DND-41 (cell line): ENCODE data around the gene PGRMC2.

ENCODE experiments used
- ATAC-seq: fragments of 200-7000 bp; cut with Tn5 transposase; 3 replicates; pipeline ENCODE4 v1.9.1; 2021; ENCODE audit warnings: low read depth; ENCODE audit not compliant: insufficient read depth
- DNase-seq: peaks from one replicate; pipeline ENCODE4 v3.0.0-alpha.2; 2020
- H2AFZ ChIP-seq: 2 replicates; pipeline ENCODE4 v1.6.0; 2012; ENCODE audit warnings: low read depth, low read length
- H3K27ac ChIP-seq: 2 replicates; pipeline ENCODE4 v1.5.1; 2012; ENCODE audit warnings: low read length, inconsistent platforms
- H3K27me3 ChIP-seq: fragments of 200-600 bp; sonication (generic); 2 replicates; pipeline ENCODE4 v1.6.0; 2012; ENCODE audit warnings: low read length, mild to moderate bottlenecking, inconsistent platforms; ENCODE audit not compliant: insufficient read depth, poor library complexity
- H3K36me3 ChIP-seq: 2 replicates; pipeline ENCODE4 v1.5.1; 2012; ENCODE audit warnings: low read length, inconsistent platforms; ENCODE audit not compliant: insufficient read depth
- H3K4me1 ChIP-seq: 2 replicates; pipeline ENCODE4 v1.5.1; 2012; ENCODE audit warnings: mild to moderate bottlenecking, low read length; ENCODE audit not compliant: insufficient read depth
- H3K4me2 ChIP-seq: 2 replicates; pipeline ENCODE4 v1.6.0; 2012; ENCODE audit warnings: mild to moderate bottlenecking, moderate library complexity, low read length, inconsistent platforms; ENCODE audit not compliant: insufficient read depth
- H3K4me3 ChIP-seq, 2 experiments: fragments of 200-600 bp in 1 of 2; shearing (Covaris generic) in 1 of 2; 2 replicates each; pipeline ENCODE4 v1.5.1; 2012 to 2016; ENCODE audit warnings: inconsistent platforms in 2 of 2, low read length in 2 of 2, mild to moderate bottlenecking in 2 of 2, low read depth in 1 of 2, moderate library complexity in 1 of 2
- H3K79me2 ChIP-seq: 2 replicates; pipeline ENCODE4 v1.6.0; 2012; ENCODE audit warnings: low read length, inconsistent platforms; ENCODE audit not compliant: insufficient read depth
- H3K9ac ChIP-seq: 2 replicates; pipeline ENCODE4 v1.6.0; 2012; ENCODE audit warnings: low read depth, mild to moderate bottlenecking, inconsistent platforms, low read length, moderate library complexity
- H3K9me3 ChIP-seq: 2 replicates; pipeline ENCODE4 v1.5.1; 2012; ENCODE audit warnings: low read length, moderate library complexity, mild to moderate bottlenecking, inconsistent platforms; ENCODE audit not compliant: insufficient read depth, severe bottlenecking
- H4K20me1 ChIP-seq: 2 replicates; pipeline ENCODE4 v1.6.0; 2012; ENCODE audit warnings: low read length; ENCODE audit not compliant: insufficient read depth
- CTCF ChIP-seq: IDR thresholded peaks from 2 replicates; pipeline ENCODE4 v1.5.1; 2012; ENCODE audit warnings: borderline replicate concordance, low read length, moderate library complexity, mild to moderate bottlenecking; ENCODE audit not compliant: poor library complexity, severe bottlenecking; ENCODE audit errors: extremely low read depth
- EZH2 ChIP-seq: IDR thresholded peaks from 3 replicates; pipeline ENCODE4 v1.6.1; 2012; ENCODE audit warnings: borderline replicate concordance, low read depth, mild to moderate bottlenecking, moderate library complexity, low read length, inconsistent platforms; ENCODE audit not compliant: severe bottlenecking

Gene PGRMC2

DNA sequence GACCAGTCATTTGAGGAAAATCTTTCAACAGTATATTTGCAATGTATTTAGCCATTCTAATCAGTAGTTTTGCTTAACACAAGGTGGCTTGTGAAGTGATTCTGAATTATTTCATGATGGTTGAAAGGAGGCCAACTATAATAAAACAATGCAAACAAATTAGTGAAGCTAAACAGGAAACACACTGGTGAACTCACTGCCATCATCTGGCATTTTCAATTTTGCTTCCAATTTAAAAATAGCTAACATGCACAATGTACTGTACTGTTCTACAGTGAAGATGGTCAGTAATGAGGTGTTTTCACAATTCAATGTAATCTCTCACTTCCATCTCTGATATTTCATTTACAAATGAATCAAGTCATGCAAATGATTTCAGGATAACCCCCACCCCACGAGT, 31.1 kb downstream of the PGRMC2 start:
- no peak overlapping the region for H3K4me2 ChIP-seq
- no peak overlapping the region for H3K9ac ChIP-seq
- no peak for ATAC-seq

DNA sequence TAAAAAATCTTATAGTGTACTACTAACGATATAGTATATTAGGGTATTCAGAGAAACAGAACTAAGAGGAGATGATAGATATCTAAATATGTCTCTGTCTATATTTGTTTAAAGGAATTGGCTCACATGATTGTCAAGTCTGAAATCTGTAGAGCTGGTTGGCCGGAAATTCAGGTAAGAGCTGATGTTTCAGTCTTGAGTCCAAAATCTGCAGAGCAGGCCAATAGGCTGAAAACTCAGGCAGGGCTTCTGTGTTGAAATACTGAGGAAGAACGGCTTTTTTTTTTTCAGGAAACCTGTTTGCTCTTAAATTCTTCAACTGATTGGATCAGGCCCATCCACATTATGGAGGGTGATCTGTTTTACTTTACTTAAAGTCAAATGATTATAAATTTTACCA, 31.7 kb downstream of the PGRMC2 start:
- TF ChIP-seq CTCF = no peak
- Histone ChIP-seq H3K27me3 (no peaks in the 10 kb centered on the region), H3K36me3 (no peaks in the 10 kb centered on the region), H3K9ac (no peak overlapping the region), H3K4me2 (no peak overlapping the region), H4K20me1 (no peaks in the 10 kb centered on the region), H3K4me3 (no peak overlapping the region), H3K9me3 (peaks cover 1% of the 10 kb centered on the region), H3K27ac (no peak overlapping the region), H3K79me2 (no peaks in the 10 kb centered on the region), H2AFZ (no peak overlapping the region), H3K4me1 (no peaks in the 10 kb centered on the region)
- ATAC-seq = no peak
- DNase-seq = no peak

More for the DNA sequence above, 31.1 kb downstream of the PGRMC2 start:
- DNase-seq = no peak
- TF ChIP-seq EZH2 = no peak
- TF ChIP-seq CTCF = no peak
- H3K9me3 ChIP-seq = no peaks in the 10 kb centered on the region
- H3K4me3 ChIP-seq = no peak overlapping the region
- H3K27ac ChIP-seq = no peak overlapping the region
- H3K27me3 ChIP-seq = no peaks in the 10 kb centered on the region
- no peaks in the 10 kb centered on the region for H3K4me1 ChIP-seq
- no peaks in the 10 kb centered on the region for H4K20me1 ChIP-seq
- H2AFZ ChIP-seq = no peak overlapping the region
- no peaks in the 10 kb centered on the region for H3K79me2 ChIP-seq
- H3K36me3 ChIP-seq = no peaks in the 10 kb centered on the region

DNA sequence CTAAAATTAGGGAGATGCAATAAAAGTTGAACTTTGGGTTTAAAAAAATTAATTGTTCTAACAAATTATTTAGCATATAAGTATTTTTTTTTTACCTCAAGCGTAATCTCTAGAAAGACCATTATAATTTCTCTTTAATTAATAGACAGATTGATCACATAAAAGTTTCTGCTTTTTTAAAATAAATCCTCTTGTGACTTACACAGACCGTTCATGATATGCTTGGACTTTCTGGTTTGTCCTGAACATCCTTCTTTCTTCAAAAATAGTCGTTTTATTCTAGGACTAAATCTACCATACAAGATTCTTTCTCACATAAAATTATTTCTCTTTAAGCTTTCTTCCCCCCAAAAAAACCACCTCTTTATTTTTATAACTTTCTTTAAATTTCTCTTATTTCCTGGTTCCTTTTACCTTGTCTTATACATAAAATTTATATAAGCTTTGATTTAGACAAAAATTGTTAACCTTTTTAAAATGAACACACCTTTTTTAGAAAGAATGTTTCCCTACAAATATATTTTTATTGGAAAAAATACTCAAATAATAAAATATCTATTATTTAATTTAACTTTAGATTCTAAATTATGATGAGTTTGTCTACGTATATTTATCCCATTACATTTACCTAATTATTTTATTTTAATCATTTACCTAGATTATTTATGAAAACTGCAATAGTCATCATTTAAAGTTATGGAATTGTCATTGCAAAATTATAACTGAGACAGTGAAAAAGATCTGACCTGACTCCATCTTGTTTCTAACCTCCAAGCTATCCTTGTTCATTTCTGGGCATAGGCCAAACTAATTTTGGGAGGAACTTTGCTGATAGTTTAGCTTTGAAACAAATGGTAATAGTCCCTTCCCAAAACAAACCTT, 37.6 kb downstream of the PGRMC2 start:
- ATAC-seq (no peak), DNase-seq (no peak)
- TF ChIP-seq CTCF = no peak
- TF ChIP-seq EZH2 = no peak
- no peak overlapping the region for H3K4me2 ChIP-seq
- no peak overlapping the region for H2AFZ ChIP-seq
- H3K9ac ChIP-seq = no peak overlapping the region
- no peaks in the 10 kb centered on the region for H3K27me3 ChIP-seq
- H3K36me3 ChIP-seq = no peaks in the 10 kb centered on the region
- H3K79me2 ChIP-seq = no peaks in the 10 kb centered on the region
- H3K9me3 ChIP-seq = peaks cover 19% of the 10 kb centered on the region
- H4K20me1 ChIP-seq = no peaks in the 10 kb centered on the region
- no peak overlapping the region for H3K4me3 ChIP-seq
- no peak overlapping the region for H3K27ac ChIP-seq
- H3K4me1 ChIP-seq = no peaks in the 10 kb centered on the region
